22Rv1 (cell line): Measurements from ENCODE around the gene ADAMTS17.

ENCODE experiments used
- H3K27ac ChIP-seq: fragments of 450-650 bp; 2 replicates; pipeline ENCODE4 v1.5.1; 2017
- CTCF ChIP-seq: fragments of 450-650 bp; IDR thresholded peaks from 2 replicates; pipeline ENCODE4 v1.5.1; 2017; ENCODE audit warnings: mild to moderate bottlenecking
- ZFX ChIP-seq: fragments of 450-650 bp; IDR thresholded peaks from 2 replicates; pipeline ENCODE4 v1.6.1; 2017; ENCODE audit warnings: antibody characterized with exemption, borderline replicate concordance

The ADAMTS17 gene

GRCh38 chr15:99973351-99973750 lies 368.4 kb downstream of the ADAMTS17 start:
- no peak overlapping the region for H3K27ac ChIP-seq
- TF ChIP-seq ZFX: no peak
- no peak for TF ChIP-seq CTCF

- no peak overlapping the region for H3K27ac ChIP-seq
- TF ChIP-seq ZFX (no peak), CTCF (no peak)
These were observed 370.8 kb downstream of the ADAMTS17 start for GRCh38 chr15:99970891-99971430.

- H3K27ac ChIP-seq: no peak overlapping the region
- TF ChIP-seq CTCF (no peak), ZFX (no peak)
These were observed 372.4 kb downstream of the ADAMTS17 start for GRCh38 chr15:99969261-99969920.

GRCh38 chr15:99967841-99968371 lies 373.9 kb downstream of the ADAMTS17 start:
- TF ChIP-seq CTCF (no peak), ZFX (no peak)
- no peak overlapping the region for H3K27ac ChIP-seq

GRCh38 chr15:99966815-99967214 lies 375.0 kb downstream of the ADAMTS17 start:
- TF ChIP-seq CTCF (no peak), ZFX (no peak)
- H3K27ac ChIP-seq: no peak overlapping the region

GRCh38 chr15:99965376-99965775 lies 376.4 kb downstream of the ADAMTS17 start:
- H3K27ac ChIP-seq: no peak overlapping the region
- TF ChIP-seq CTCF (no peak), ZFX (no peak)

GRCh38 chr15:99963976-99964375 lies 377.8 kb downstream of the ADAMTS17 start:
- no peak overlapping the region for H3K27ac ChIP-seq
- TF ChIP-seq ZFX: no peak
- TF ChIP-seq CTCF: no peak
